ENCODE measurements around the gene SEMA7A. TPM values are rescaled to one million over a fixed set of nuclear protein-coding genes. Genes with fewer than 3 reads are reported as not detected.

SEMA7A gene
- polyA plus RNA-seq, 1 of the 3 experiments (the other 2 are of a cell fraction): 1.3 TPM

GRCh38 chr15:74394090-74394846 lies 39.5 kb downstream of the SEMA7A start:
- Histone ChIP-seq H3K4me2 (no peak overlapping the region), H3K79me2 (ENCODE audit: insufficient read depth) (no peaks in the 10 kb centered on the region), H3K4me1 (ENCODE audit: control insufficient read depth in 1 of 2, insufficient read depth in 2 of 2, low read depth in 1 of 2, low read length in 1 of 2) (peaks cover 0 to 21% of the 10 kb centered on the region in 2 experiments; a peak in 1 of 4 replicates), H3K4me3 (ENCODE audit: low read depth in 2 of 2, low read length in 1 of 2) (no peak overlapping the region), H3K27me3 (ENCODE audit: insufficient read depth) (no peaks in the 10 kb centered on the region), H3K36me3 (replicated peaks in 1 of 2; ENCODE audit: control insufficient read depth in 1 of 2, insufficient read depth in 2 of 2, low read length in 1 of 2) (no peaks in the 10 kb centered on the region), H3K9me3 (no peaks in the 10 kb centered on the region), H3F3A (replicated peaks; ENCODE audit: insufficient read depth) (no peaks in the 10 kb centered on the region), H3K27ac (ENCODE audit: low read depth in 2 of 2, low read length in 1 of 2) (no peak overlapping the region), H4K20me1 (ENCODE audit: insufficient read depth) (no peaks in the 10 kb centered on the region), H3K9me2 (no peaks in the 10 kb centered on the region), H2AFZ (ENCODE audit: low read depth) (no peak overlapping the region), H3K9ac (no peak overlapping the region)
- WGBS (ENCODE audit: low lambda C conversion rate): 86% methylated on average over 11 of the region's 11 CpGs
- DNase-seq: no peak
- ChIA-PET CTCF (interaction anchor here (2.0 to 3.0 kb wide), 2 partner anchors 12 to 45 kb away, joined by 8 to 17 read pairs; no protein-coding TSS in a partner anchor), POLR2A (no interaction called here)
- TF ChIP-seq MEF2A (IDR thresholded peaks at IDR 0.05; ENCODE audit: borderline replicate concordance, low read depth) (no peak), ZBTB33 (IDR thresholded peaks at IDR 0.05; ENCODE audit: borderline replicate concordance, low read depth) (no peak), FOSL2 (IDR thresholded peaks at IDR 0.05; ENCODE audit: borderline replicate concordance, low read depth) (no peak), FOXM1 (IDR thresholded peaks at IDR 0.05; ENCODE audit: low read depth) (no peak), ELF1 (IDR thresholded peaks at IDR 0.05) (no peak), EP300 (IDR thresholded peaks at IDR 0.05; ENCODE audit: borderline replicate concordance in 1 of 2, low read depth in 1 of 2, low read length in 1 of 2) (no peak), GATA2 (CRISPR knock-in tag; IDR thresholded peaks at IDR 0.05) (no peak), RFX5 (IDR thresholded peaks at IDR 0.05; ENCODE audit: low read length) (no peak), SIN3A (IDR thresholded peaks at IDR 0.05; ENCODE audit: borderline replicate concordance, low read depth, low read length) (no peak), CHD2 (IDR thresholded peaks at IDR 0.05; ENCODE audit: low read length, partially characterized antibody) (no peak), RXRA (IDR thresholded peaks at IDR 0.05; ENCODE audit: borderline replicate concordance, low read depth) (no peak), REST (IDR thresholded peaks at IDR 0.05; ENCODE audit: low read depth, low read length) (no peak), MXI1 (IDR thresholded peaks at IDR 0.05; ENCODE audit: low read depth, low read length) (no peak), TCF12 (IDR thresholded peaks at IDR 0.05) (no peak), NRF1 (IDR thresholded peaks at IDR 0.05; ENCODE audit: low read depth, low read length) (no peak), MAX (IDR thresholded peaks at IDR 0.05; ENCODE audit: low read depth) (no peak), TAF1 (IDR thresholded peaks at IDR 0.05; ENCODE audit: borderline replicate concordance, low read depth, low read length) (no peak), USF2 (IDR thresholded peaks at IDR 0.05; ENCODE audit: borderline replicate concordance, low read depth, low read length) (no peak)
- TF ChIP-seq, protein P1, sequence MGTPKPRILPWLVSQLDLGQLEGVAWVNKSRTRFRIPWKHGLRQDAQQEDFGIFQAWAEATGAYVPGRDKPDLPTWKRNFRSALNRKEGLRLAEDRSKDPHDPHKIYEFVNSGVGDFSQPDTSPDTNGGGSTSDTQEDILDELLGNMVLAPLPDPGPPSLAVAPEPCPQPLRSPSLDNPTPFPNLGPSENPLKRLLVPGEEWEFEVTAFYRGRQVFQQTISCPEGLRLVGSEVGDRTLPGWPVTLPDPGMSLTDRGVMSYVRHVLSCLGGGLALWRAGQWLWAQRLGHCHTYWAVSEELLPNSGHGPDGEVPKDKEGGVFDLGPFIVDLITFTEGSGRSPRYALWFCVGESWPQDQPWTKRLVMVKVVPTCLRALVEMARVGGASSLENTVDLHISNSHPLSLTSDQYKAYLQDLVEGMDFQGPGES (IDR thresholded peaks at IDR 0.05; ENCODE audit: low read depth, low read length): no peak
- TF ChIP-seq, protein P2, sequence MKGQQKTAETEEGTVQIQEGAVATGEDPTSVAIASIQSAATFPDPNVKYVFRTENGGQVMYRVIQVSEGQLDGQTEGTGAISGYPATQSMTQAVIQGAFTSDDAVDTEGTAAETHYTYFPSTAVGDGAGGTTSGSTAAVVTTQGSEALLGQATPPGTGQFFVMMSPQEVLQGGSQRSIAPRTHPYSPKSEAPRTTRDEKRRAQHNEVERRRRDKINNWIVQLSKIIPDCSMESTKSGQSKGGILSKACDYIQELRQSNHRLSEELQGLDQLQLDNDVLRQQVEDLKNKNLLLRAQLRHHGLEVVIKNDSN (IDR thresholded peaks at IDR 0.05; ENCODE audit: borderline replicate concordance, low read depth): no peak
